HEK293T (cell line): Measurements from ENCODE around the gene ACOT12.

ENCODE experiments used
- CTBP1 ChIP-seq: fragments of 450-650 bp; IDR thresholded peaks from 2 replicates; pipeline ENCODE4 v1.6.1; 2016; ENCODE audit warnings: borderline replicate concordance
- FOXA1 ChIP-seq: fragments of 450-650 bp; IDR thresholded peaks from 2 replicates; pipeline ENCODE4 v1.6.1; 2016; ENCODE audit warnings: mild to moderate bottlenecking
- FOXM1 ChIP-seq: fragments of 450-650 bp; IDR thresholded peaks from 2 replicates; pipeline ENCODE4 v1.6.1; 2017; ENCODE audit warnings: mild to moderate bottlenecking, borderline replicate concordance
- SUZ12 ChIP-seq: fragments of 450-650 bp; IDR thresholded peaks from 2 replicates; pipeline ENCODE4 v1.6.1; 2016; ENCODE audit warnings: mild to moderate bottlenecking
- TARDBP ChIP-seq: fragments of 450-650 bp; IDR thresholded peaks from 2 replicates; pipeline ENCODE4 v1.6.1; 2016
- TF ChIP-seq, protein P1 (sequence below): fragments of 450-650 bp; IDR thresholded peaks from 2 replicates; pipeline ENCODE4 v1.6.1; 2016

DNA sequence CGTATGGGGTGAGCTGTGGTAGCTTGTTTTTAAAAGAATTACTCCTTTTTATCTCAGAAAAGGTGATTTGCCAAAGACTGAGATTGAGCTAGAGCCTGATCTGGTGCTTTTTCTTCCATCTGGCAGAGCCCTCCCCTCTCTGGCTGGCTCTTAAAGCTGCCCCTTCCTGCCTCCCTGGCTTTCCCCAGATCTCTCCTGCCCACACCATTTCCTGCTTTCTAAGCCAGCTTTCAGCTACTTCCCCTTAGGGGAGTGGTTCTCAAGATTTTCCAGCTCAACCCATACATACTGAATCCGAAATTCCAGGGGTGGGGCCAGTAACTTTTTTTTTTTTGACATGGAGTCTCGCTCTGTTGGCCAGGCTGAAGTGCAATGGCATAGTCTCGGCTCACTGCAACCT, 4.8 kb upstream of the ACOT12 start:
- TF ChIP-seq FOXA1 (no peak), FOXM1 (no peak), CTBP1 (no peak), TARDBP (no peak), SUZ12 (no peak)
- TF ChIP-seq, protein P1, sequence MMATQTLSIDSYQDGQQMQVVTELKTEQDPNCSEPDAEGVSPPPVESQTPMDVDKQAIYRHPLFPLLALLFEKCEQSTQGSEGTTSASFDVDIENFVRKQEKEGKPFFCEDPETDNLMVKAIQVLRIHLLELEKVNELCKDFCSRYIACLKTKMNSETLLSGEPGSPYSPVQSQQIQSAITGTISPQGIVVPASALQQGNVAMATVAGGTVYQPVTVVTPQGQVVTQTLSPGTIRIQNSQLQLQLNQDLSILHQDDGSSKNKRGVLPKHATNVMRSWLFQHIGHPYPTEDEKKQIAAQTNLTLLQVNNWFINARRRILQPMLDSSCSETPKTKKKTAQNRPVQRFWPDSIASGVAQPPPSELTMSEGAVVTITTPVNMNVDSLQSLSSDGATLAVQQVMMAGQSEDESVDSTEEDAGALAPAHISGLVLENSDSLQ = no peak
